ENCODE measurements around the gene DNAJC1.
"Not testable (repeated sequence)": the region's sequence is repeated elsewhere in the genome, so short reads cannot be mapped to it uniquely, and the experiment has no call there.

DNA sequence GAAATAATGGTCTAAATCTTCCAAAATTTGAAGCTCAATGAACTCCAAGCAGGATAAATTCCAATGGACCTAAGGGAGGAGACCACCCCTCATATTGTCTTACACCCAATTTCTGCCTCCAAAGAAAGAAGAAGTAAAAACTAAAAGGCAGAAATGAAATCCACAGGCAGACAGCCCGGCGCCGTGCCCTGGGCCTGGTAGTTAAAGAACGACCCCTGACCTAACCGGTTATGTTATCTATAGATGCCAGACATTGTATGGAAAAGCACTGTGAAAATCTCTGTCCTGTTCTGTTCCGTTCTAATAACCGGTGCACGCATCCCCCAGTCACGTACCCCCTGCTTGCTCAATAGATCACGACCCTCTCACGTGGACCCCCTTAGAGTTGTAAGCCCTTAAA lies 130.8 kb downstream of the DNAJC1 start:
- TF ChIP-seq, protein P1, sequence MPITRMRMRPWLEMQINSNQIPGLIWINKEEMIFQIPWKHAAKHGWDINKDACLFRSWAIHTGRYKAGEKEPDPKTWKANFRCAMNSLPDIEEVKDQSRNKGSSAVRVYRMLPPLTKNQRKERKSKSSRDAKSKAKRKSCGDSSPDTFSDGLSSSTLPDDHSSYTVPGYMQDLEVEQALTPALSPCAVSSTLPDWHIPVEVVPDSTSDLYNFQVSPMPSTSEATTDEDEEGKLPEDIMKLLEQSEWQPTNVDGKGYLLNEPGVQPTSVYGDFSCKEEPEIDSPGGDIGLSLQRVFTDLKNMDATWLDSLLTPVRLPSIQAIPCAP (CRISPR knock-in tag; IDR thresholded peaks at IDR 0.05), result not testable (repeated sequence)
- TF ChIP-seq, protein P2, sequence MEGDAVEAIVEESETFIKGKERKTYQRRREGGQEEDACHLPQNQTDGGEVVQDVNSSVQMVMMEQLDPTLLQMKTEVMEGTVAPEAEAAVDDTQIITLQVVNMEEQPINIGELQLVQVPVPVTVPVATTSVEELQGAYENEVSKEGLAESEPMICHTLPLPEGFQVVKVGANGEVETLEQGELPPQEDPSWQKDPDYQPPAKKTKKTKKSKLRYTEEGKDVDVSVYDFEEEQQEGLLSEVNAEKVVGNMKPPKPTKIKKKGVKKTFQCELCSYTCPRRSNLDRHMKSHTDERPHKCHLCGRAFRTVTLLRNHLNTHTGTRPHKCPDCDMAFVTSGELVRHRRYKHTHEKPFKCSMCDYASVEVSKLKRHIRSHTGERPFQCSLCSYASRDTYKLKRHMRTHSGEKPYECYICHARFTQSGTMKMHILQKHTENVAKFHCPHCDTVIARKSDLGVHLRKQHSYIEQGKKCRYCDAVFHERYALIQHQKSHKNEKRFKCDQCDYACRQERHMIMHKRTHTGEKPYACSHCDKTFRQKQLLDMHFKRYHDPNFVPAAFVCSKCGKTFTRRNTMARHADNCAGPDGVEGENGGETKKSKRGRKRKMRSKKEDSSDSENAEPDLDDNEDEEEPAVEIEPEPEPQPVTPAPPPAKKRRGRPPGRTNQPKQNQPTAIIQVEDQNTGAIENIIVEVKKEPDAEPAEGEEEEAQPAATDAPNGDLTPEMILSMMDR (IDR thresholded peaks at IDR 0.05), result not testable (repeated sequence)
- TF ChIP-seq, protein P3, sequence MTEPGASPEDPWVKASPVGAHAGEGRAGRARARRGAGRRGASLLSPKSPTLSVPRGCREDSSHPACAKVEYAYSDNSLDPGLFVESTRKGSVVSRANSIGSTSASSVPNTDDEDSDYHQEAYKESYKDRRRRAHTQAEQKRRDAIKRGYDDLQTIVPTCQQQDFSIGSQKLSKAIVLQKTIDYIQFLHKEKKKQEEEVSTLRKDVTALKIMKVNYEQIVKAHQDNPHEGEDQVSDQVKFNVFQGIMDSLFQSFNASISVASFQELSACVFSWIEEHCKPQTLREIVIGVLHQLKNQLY (CRISPR knock-in tag; IDR thresholded peaks at IDR 0.05), result not testable (repeated sequence)

Measured in WTC11 (cell line).